IPS-NIHi7 (cell line): Measurements from ENCODE around the gene DGKQ.
"Not testable (repeated sequence)": the region's sequence is repeated elsewhere in the genome, so short reads cannot be mapped to it uniquely, and the experiment has no call there.

Source experiments
- DNase-seq: peaks from one replicate; pipeline ENCODE4 v3.0.0; 2012; ENCODE audit warnings: mixed read lengths; ENCODE audit errors: extremely low spot score

DGKQ gene

DNA sequence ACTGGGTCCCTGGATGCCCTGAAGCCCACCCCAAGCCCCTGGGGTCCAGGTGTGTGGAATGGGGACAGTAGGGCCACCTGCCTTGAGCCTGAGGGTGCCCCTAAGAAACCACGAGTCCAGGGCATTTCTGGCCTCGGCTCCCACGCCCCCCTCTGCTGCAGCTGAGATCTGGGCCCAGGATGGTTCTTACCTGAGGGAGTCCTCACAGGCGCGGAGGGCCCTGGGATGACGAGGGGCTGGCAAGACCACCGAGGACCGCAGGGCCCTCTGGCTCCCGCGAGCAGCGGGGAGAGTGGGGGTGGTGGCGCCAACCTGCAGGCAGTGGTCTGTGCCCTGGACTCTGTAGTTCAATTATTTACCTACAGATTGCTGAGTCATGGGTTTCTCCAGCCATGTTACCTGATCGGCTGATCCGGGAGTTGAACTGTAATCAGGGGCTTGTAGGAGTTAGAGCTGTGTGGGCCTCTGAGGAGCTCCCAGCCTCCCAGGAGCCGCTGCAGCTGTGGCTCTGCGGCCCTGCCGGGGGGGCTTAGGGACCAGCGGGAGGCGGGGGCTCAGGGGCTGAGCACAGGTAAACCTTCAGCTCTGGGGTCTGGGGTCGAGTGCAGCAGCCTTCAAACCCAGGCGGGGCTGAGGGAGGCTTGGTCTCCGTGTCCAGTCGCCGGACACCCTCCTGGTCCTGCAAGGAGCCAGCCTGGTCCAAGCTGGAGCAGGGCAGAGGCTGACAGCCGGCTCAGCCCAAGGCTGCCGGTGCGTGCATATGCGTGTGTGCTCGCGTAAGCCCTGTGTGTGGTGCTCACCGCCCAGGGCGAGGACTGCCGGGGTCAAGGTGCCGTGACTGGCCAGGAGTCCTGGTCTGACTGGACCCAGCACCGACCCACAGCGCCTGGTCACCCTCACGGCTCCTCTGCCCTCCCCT lies 20.0 kb upstream of the DGKQ start, which contains the start of gene SLC26A1:
SLC26A1 (minus strand) TSS at position 294 of the 919 bp plus-strand sequence. CDS start 1,701 bp downstream, outside the sequence.
- DNase-seq, result no peak

DNA sequence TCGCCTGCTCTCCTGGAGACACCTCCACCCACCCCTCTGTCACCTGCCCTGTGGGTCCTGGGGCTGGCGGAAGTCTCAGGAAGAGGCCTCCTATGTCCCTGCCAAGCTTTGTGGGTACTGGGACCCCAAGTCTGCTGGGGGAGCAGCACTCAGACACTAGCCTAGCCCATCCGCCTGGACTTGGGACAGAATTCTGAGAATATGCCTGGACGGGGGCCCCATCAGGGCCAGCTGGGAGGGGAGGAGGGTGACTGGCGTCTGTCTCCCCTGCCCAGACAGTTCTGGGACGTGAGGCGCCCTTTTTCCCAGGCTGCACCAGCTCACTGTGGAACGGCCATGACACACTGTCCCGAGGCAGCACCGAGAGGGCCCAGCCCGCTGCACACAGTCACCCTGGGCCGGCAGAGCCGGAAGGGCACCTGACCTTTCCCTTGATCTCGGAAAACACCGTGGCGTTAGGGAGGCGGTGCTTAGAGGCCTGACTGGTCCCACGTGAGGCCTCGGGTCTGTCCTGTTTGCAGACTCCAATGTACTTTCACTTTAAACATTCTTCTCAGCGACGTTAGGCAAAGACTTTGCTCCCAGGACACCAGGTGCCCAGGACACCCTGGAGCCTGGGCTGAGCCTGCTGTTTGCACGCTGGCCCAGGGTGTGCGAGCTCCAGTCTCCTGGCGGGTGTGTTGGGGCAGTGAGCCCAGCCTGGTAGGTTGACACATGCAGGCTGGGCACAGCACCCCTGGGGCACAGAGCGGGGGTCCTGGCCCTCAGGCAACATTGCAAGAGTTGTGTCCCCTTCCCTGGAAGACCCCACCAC lies 19.1 kb upstream of the DGKQ start:
- DNase-seq, result no peak

DNA sequence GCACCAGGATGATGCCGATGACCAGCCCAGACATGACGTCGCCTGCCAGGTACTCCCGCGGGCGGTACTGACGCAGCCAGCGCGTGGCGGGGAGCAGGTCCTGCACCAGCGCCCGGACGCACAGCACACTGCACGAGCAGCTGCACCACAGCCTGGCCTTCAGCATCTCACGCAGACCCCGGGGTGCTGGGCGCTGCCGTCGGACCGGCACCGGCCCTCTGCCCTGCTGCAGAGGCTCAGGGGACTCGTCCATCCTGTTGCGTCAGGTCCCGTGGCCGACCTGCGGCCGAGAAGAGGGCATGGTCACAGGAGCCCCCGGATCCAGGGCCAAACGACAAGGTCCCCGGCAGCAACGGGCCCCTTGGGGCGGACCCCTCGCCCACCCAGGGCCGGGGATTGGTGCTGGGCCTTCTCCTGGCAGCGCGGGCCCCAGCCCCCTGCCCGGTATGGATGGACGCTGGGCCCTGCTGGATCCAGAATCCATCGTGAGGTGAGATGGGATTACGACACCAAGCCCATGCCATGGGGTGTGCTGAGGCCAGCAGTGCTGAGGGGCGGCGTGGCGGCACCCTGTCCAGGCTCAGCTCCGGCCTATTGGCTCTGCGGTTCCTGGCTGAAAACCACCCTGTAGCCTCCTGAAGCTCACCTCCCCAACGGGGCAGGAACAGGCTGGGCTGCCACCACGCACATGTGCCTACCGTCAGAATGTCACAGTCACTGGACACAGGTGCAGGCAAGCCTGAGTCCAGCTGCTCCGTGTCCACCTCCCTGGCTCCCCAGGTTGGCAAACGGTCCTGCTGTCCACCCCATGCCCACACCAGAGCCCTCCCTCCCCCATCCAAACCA lies 18.3 kb upstream of the DGKQ start:
- DNase-seq, result no peak

DNA sequence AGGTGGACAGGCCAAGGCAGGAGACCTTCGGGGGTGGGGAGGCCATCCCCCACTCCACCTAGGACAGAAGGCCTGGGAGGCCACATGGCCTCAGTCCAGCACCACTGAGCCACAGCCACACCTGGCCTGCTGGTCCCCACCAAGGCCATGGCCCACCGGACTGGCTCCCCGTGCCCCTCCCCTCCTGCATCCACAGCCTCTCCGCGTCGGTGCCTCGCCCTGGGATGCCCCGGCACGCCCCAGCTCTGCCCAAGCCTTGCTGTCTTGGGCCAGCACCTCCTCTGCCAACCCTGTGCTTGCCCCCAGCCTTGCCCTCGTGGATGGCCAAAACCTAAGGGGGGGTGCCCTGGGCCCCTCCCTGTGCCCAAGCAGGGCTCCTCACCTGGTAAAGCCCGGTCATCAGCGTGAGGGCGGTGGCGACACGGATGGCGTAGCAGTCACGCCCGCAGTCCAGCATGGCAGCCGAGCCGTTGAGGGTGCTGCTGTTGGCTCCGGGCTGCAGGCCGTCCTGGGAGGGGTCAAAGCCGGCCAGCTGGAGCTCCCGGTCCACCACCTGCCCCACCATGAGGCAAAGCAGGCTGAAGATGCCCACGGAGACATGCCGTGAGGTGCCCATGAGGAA lies 17.5 kb upstream of the DGKQ start:
- DNase-seq, result no peak

DNA sequence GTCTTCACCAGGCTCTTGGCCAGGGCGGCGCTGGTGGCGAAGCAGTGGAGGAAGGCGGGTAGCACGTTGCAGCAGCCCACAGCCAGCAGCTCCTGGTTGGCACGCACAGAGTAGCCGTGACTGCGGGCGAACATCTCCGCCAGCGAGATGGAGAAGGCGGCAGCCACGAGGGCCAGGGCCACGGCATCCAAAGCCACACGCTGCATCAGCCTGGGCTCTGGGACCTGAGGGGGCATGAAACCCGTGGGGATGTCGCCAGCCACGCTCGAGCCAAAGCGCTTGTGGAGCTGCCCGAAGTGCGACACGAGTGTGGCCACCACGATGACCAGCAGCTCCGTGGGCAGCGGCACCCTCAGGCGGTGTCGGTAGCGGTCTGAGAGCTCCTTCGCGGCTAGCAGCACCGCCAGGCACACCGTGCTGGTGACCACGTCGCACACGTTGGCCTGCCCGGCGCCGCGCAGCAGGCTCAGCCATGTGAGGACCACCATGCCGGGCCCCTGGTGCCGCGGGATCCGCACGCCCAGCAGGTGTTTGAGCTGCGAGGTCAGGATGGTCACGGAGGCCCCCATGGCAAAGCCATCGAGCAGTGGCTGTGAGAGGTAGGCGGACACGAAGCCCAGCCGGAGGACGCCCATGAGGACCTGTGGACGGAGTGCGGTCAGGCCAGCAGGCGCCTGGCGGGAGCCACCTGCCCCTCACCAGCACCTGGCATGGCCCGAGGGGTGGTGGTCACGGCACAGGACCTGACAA lies 16.5 kb upstream of the DGKQ start:
- no peak for DNase-seq

DNA sequence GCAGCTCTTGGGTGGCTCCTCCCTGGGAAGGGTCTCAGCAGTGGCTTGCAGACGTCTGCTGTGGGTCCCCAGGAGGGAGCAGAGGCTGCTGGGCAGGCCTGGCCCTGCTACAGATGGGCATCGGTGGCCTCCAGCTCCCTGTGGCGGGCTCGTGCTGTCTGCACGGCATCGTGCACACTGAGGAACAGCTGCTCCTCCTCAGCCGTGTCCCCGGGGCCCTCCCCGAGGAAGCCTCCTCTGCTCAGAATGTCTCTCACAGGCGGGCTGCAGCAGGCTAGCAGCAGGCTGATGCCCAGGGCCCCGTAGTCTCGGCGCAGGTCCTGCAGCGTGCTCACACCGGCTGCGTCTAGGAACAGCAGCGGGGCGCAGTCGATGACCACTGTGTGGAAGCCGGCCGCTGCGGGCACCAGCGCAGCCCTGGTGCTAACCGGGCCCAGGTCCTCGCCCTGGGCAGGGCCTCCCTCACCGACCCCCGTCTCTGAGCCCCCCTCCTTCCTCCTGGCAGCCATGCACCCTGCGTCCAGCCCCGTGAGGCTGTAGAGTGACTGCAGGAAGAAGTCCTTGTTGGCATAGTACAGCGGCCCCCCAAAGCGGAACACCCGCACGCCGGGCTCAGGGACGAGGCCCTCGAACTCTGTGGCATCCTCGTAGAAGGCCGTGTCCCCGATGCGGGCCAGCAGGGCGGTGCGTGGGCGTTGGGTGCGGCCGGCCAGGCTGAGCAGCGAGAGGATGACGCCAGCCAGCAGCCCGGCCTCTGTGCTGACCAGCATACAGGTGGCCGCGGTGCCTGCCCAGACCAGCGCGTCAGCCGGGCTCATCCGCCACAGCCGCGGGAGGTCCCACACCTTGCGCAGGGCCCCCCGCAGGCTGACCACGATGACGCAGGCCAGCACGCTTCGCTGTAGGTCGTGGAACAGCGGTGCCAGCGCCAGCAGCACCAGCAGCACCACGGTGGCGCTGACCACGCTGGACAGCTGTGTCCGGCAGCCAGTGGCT lies 15.7 kb upstream of the DGKQ start:
- DNase-seq, result no peak

DNA sequence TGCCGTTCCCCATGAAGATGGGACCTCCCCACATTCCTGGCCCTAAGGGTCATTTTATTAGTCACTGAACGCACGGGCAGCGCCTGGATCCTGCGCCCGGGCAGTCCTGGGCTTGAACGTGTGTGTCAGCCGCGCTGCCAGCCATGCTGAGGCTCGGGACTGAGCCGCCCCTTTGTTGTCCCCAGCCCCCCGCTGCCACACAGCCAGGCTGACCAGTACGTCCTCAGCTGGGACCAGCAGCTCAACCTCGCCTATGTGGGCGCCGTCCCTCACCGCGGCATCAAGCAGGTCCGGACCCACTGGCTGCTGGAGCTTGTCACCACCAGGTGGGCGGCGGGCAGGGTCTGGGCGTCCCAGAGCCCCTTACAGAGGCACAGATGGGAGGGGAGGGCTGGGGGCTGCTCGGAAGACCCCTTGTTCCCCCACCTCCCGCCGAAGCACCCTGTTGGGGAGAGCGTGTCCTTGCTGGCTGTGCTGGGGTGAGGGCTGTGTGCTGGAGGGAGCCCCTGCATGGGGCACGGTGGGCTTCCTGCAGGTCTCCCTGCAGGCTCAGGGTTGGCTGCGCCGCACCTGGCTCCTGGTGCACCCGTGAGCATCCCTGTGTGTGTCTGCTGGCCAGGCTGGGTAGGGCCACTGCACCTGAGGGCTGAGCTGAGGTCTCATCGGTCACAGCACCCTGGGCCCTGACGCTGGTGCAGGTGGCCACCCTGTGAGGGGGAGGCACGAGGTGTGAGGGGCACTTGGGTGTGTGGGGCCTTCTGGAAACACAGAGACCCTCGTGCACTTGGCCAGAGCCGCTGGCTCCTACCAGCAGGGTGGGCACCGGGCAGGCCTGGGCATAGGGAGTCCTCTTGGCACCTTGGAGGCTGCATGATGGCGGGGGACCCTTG lies 14.5 kb upstream of the DGKQ start:
- no peak for DNase-seq

DNA sequence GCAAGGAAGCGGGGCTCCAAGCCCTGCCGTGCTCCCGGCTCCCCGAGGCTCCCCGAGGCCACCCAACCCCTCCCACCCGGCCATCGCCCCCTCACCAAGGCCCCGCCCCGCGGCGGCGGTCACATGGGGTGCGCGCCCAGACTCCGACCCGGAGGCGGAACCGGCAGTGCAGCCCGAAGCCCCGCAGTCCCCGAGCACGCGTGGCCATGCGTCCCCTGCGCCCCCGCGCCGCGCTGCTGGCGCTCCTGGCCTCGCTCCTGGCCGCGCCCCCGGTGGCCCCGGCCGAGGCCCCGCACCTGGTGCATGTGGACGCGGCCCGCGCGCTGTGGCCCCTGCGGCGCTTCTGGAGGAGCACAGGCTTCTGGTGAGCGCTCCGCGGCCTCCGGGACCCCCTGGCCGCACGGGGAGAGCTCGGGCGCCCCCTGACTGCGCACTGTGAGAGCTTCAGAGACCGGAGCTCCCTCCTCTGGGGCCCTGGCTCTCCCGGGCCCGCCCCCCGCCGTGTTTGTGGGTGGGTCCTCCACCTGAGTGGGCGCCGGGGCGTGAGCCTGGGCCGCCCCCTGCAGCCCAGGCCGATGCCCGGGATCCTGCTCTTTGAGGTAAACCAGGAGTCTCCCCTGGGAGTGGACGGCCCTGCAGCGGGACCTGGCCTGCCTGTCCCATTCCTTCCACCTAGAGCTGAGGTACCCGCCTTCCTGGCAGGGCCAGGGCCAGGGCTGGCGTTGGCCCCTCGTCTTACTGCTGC lies 13.7 kb upstream of the DGKQ start, which contains the start of gene IDUA:
IDUA (plus strand) TSS at position 166 of the 745 bp plus-strand sequence; CDS start at position 207, 41 bp downstream.
- no peak for DNase-seq

DNA sequence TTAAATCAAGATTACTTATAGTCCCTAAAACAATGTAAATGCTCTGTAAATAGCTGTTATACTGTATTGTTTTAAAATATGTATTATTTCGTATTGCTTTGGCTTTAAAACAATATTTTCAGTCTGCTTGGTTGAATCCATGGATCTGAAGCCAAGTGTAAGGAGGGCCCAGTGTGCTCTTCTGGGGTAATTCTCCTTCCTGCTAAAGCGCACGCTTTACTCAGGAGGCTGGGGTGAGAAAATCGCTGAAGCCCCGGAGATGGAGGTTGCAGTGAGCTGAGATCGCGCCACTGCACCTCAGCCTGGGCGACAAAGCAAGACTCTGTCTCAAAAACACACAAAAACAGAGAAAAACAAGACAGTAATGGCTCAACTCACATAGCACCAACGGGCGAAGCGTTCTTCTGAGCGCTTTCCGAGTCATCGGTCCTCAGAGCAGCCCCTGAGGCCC lies 13.1 kb upstream of the DGKQ start:
- DNase-seq, result no peak

DNA sequence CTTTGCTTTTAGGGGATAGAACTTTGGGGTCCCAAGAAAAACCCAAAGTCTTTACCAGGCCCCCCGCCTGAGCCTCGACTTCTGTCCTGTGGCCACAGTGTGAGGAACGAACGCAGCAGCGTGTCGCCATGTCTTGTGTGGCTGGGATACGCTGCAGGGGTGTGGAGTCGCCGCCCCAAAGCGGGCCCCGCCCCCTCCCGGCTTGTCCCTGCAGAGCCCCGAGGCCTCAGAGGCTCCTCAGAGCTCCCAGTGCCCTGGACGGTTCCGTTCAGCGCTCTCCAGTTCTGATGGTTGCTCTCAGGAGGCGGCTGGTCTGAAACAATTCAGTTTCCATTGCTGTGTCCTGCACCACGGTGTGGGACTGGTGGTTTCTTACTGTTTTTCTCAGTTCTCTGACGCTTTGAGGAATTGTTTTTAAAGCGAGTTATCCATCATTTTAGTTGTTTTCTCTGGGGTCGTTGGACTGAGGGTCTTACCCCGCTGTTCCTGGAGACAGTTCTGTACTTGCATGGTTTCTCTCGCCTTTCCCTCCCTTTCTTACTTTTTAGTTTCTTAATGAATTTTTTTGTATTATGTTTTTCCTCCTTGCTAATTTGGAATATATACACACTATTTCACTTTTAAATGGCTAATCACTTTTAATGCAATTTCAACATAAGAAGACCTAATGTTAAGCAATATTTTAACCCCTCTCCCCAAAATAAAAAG lies 11.9 kb upstream of the DGKQ start:
- DNase-seq, result peak; percentile 87

DNA sequence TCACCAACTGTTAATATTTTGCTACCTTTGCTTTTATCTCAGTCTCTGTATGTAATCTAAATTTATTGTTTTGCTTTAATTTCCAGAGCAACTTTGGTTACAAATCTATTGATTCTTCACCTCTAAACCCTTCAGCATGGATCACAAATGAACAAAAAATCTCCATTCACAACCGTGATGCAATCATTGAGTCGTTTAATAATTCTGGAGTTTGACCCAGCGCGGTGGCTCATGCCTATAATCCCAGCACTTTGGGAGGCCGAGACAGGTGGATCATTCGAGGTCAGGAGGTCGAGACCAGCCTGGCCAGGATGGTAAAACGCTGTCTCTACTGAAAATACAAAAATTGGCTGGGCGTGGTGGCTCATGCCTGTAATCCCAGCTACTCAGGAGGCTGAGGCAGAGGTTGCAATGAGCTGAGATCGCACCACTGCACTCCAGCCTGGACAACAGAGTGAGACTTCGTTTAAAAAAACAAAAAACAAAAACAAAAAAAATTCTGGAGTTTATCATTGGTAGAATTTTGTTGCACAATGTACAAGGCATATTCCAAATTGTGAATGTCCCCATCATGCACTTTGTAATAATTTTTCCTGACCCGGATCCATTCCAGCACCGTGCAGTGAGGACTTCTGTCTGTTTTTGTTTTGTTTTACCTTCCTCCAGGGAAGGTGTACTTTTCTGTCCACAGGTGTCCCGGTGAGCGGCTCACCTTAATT lies 11.1 kb upstream of the DGKQ start:
- no peak for DNase-seq

DNA sequence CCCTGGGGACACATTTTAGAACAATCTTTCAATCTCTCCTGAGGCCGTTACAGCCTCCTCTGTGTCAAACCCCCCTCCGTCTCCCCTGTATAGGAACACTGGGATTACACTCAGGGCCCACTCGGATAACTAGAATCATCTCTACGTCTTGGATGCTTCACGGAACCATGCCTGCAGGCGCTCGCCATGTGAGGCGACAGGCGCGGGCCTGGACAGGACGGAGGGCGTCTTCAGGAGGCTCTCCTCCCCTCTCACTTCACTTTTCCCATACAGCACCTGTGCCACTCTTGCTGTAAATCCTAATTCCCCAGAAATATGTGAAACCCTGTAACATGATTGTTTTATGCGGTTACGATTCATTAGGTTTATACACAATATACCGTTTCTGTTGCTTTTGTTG lies 9.4 kb upstream of the DGKQ start:
- no peak for DNase-seq

DNA sequence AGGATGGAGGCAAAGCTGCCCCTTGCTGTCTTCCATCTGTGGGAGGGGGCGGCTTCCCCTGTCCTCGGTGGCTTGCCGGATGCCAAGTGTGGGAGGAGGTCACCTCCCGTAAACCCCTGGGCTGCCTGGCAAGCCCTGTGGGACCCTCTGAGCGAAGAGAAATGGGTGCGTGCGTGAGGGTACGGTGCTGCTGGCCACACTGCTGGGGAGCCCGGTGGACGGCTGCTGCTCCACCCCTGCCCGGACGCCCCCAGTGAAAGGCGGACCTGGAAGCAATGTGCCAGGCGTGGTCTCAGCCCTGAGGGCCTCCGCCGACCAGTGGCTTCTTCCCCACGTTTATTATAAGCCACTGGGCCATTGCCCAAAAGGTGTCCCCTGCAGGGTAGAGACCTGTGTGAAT lies 8.9 kb upstream of the DGKQ start:
- DNase-seq, result no peak

DNA sequence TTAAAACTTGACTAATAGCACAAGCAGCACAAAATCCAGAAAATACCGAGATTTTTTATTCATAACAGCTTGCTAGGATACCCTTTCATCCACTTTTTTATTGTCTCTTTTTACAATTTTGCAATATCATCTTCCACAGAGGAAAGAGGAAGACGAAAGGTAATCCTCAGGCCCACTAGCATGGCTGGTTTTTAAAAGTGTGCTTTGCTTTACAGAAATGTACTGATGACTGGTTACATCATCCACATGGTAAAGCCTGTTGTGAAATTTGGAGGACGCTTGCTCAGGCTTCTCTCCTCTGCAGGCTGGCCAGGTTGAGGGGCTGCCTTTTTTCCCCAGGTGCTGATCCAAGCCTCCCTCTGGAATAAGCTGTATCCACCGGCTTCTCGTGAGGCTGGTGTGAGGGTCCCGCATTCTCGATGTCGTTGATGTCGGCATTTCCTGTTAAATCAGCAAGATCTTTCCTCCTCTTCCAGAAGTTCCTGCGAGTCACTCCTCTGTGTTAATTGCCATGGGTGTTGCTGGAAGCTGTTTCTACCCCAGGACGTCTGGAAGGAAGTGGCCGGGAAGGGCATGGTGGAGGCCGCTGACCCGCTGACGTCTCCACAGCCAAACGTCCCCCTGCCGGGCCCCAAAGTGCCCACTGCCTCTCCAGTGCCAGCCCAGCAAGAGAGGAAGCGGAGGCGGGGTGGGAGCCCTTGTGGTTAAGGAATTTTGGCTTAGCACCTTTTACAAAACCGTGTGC lies 5.8 kb upstream of the DGKQ start:
- DNase-seq, result no peak

DNA sequence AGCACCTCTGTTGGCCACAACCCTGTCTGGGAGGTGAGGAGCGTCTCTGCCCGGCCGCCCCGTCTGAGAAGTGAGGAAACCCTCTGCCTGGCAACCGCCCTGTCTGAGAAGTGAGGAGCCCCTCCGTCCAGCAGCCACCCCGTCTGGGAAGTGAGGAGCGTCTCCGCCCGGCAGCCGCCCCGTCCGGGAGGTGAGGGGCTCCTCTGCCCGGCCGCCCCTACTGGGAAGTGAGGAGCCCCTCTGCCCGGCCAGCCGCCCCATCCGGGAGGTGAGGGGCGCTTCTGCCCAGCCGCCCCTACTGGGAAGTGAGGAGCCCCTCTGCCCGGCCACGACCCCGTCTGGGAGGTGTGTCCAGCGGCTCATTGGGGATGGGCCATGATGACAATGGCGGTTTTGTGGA lies 2.6 kb upstream of the DGKQ start:
- not testable (repeated sequence) for DNase-seq
